ENCODE data around the gene LIN37. TPM values are rescaled to one million over a fixed set of nuclear protein-coding genes. Genes with fewer than 3 reads are reported as not detected.

The LIN37 gene
- total and polyA plus RNA-seq, 9 of the 15 experiments (the other 6 are each of a cell fraction or from before 2014, with no cell fraction given) = 1.2 to 12.5 (median 8.6) TPM

GRCh38 chr19:35717665-35718344, 30.6 kb upstream of the LIN37 start, which contains the start of gene KMT2B (continued):
- TF ChIP-seq THRB (CRISPR knock-in tag; conservative IDR thresholded peaks at IDR 0.05) = no peak
- TF ChIP-seq MIER1 (IDR thresholded peaks at IDR 0.05; ENCODE audit: low read depth) = no peak
- no peak for TF ChIP-seq SP2 (IDR thresholded peaks at IDR 0.05; ENCODE audit: extremely low read depth, low read depth, low read length, poor library complexity, severe bottlenecking)
- no peak for TF ChIP-seq SPI1 (IDR thresholded peaks at IDR 0.05; ENCODE audit: borderline replicate concordance, low read depth, low read length)
- no peak for TF ChIP-seq ARNT (IDR thresholded peaks at IDR 0.05)
- TF ChIP-seq MAX (CRISPR knock-in tag; IDR thresholded peaks at IDR 0.05) = no peak
- TF ChIP-seq ELF4 (CRISPR knock-in tag; IDR thresholded peaks at IDR 0.05) = no peak
- TF ChIP-seq MCM2 (IDR thresholded peaks at IDR 0.05; ENCODE audit: low read depth) = no peak
- TF ChIP-seq MLX (CRISPR knock-in tag; conservative IDR thresholded peaks at IDR 0.05) = no peak
- peak; percentile 93 for TF ChIP-seq ZBTB7A (IDR thresholded peaks at IDR 0.05; ENCODE audit: borderline replicate concordance, control insufficient read depth, low read depth, low read length)
- no peak for TF ChIP-seq ZNF324 (CRISPR knock-in tag; IDR thresholded peaks at IDR 0.05)
- TF ChIP-seq CBX8 (IDR thresholded peaks at IDR 0.05; ENCODE audit: borderline replicate concordance, extremely low read depth, low read depth, low read length, poor library complexity, severe bottlenecking) = no peak
- peak; percentile 12 for TF ChIP-seq U2AF1 (optimal IDR thresholded peaks at IDR 0.05; ENCODE audit: low read depth, low read length)
- TF ChIP-seq BCLAF1 (IDR thresholded peaks at IDR 0.05; ENCODE audit: borderline replicate concordance in 1 of 2, control insufficient read depth in 1 of 2, low read depth in 2 of 2, low read length in 1 of 2) = 0 out of 4 replicates have a peak, but pooled peaks of 1 of the 2 experiments have one; percentile 10
- no peak for TF ChIP-seq E2F4 (CRISPR knock-in tag; IDR thresholded peaks at IDR 0.05; ENCODE audit: low read depth)
- peak; percentile 82 for TF ChIP-seq GABPA (tag; conservative IDR thresholded peaks at IDR 0.05; ENCODE audit: low read depth)
- TF ChIP-seq E2F1 (CRISPR knock-in tag; IDR thresholded peaks at IDR 0.05) = no peak
- no peak for TF ChIP-seq ZNF785 (CRISPR knock-in tag; IDR thresholded peaks at IDR 0.05)
- no peak for TF ChIP-seq TFAM (CRISPR knock-in tag; conservative IDR thresholded peaks at IDR 0.05)

All from K562 (cell line).